DMS53 treated with DMSO at 0.1 percent for 48 hours (cell line): ENCODE results near the gene SCUBE1.

Experiments
- DNase-seq: peaks from one replicate; lab custom pipeline; 2025; ENCODE audit not compliant: unreplicated experiment; lab: John Stamatoyannopoulos, UW

SCUBE1 gene

GRCh38 chr22:43262990-43263644 is 80.1 kb downstream of the SCUBE1 start:
- DNase-seq: no peak

GRCh38 chr22:43260331-43261231 is 82.6 kb downstream of the SCUBE1 start:
- no peak for DNase-seq

DNA sequence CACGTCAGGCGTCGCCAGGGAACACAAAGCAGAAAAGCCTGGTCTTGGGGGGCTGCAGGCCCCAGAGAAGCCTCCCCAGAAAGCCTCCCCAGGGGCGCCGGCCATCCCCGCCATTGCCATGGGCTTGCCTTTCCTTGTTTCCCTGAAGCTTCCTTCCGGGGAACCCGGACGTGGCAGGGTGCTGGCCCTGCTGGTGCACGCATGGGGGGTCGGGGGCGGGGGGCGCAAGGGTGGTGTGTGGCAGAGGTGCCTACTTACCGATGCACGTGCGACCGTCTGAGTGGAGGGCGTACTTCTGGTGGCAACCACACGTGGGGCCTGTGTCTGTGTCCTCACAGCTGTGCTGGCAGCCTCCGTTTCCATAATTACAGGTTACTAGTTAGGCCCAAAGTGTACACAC is 85.2 kb downstream of the SCUBE1 start:
- DNase-seq: no peak

DNA sequence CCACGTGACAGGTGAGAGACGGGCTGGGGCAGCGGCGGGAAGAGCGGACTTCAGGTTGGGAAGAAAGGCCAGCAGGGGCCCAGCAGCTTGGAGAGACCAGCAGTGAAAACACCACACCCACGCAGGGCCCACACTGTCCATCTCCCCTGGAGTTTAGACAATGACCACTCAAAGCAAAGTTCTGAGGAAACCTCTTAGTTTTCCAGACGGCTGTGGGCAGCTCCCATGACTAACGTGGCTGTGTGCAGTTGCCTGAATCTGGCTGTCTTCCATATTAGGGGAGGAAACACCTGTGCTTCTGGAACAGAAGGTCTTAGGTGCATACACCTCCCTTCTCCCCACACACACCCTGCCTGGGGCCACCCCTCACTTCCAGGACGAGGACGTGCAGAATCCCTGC is 85.6 kb downstream of the SCUBE1 start:
- DNase-seq: no peak

DNA sequence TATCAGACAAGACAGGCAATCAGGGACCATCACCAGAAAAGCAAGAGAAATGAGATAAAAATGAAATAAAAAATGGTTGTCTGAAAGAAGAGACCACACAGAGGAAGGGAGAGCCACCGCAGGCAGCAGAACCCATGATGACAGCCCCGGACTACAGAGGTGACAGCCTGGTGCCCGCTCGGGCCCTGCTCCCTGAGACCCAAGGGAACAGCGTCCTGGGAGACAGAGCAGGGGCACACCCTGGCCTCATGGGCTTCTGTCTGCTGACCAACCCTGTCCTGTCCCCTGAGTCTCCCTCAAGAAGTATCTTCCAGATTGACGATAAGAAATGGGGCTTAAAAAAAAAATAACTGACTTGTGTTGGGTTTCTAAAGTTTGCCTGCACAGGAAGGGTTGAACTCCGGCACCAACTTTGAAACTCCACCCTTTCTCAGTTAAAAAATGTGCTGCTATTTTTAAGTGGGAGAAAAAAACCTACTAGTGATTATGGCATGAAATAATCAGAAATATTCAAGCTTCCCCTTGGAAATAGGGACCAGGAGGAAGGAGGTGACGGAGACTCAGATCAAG is 86.1 kb downstream of the SCUBE1 start:
- DNase-seq: no peak

GRCh38 chr22:43256569-43256968 is 86.6 kb downstream of the SCUBE1 start:
- no peak for DNase-seq

GRCh38 chr22:43255299-43255698 is 87.9 kb downstream of the SCUBE1 start:
- DNase-seq: no peak

- DNase-seq: no peak
These were observed 89.3 kb downstream of the SCUBE1 start for GRCh38 chr22:43253839-43254238.

DNA sequence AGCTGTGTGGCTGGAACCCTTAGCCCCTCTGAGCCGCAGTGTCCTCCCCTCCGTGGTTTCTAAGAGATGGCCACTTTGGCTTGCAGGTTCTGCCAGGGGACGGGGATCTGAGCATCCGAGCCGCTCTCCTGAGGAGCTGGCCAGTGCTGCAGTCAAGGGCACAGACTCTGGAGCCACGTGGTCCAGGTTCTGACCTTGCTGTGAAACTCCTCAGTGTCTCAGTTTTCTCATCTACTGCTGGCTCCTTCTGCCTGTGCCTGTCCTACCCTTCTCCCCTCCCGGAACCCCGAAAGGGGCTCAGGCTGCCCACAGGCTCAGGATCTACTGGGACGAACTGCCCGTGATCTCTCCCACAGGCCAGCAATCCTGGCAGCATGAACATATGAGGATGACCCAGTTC is 90.9 kb downstream of the SCUBE1 start:
- DNase-seq: no peak

DNA sequence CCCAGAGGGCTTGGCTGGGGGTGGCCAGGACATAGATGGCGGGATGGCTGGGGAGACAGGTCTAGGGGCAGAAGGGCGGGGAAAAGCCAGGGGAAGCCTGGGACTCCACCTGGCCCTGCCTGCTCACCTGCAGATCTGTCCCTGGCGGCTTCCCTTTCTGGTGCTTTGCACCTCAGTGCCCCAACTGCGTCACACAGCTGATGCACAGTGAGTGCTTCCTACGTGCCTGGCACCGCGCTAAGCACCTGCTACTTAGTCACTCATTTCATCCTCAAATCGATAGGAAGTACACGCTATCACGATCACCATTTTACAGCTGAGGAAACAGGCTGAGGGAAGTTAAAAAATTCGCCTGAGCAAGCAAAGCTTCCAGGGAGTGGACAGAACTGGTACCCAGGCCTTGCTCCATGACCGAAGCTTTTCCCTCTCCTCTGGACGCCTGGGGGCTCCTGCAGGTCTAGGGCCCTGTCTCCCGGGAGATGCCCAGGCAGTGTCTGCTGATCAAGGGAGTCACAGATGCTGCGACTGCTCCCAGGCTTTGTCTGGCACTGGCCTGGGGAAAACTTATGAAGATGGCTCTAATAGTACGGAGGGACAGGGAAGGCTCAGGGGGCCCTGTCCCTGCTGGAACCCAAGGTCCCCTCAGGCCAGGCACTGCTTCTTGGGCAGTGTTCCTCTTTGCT is 93.2 kb downstream of the SCUBE1 start:
- DNase-seq: no peak

DNA sequence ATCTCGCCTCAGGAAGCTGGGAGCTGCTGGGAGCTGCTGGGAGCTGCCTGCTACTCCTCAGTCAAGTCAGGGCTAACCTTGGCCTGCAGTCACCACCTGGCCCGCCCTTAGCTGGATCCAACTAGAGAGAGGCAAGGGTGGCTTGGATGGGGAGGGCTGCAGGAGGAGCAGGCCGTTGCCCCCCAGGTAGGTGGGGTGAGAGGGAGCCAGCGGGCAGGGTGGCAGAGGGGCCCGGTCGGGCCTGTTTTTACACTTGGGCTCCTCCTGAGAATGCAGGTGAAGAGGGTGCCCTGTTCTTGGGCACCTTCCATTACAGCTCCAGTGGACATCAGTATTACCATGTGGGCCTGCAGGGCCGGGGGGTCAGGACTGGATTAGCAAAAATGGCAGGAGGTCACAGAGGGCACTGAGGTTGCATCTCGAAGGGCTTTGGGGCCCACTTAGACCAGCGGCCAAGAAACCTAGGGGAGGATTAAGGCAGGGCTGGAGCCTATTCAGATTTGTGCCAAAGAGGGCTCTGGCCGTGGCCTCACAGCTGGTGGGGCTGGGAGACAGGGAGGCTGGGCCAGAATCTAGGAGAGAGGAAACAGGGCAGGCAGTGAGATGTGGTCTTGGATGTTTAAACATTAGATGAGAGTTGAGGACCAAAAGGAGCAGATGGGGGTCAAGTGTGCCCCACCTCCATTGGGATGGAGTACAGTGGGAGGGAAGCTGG is 95.5 kb downstream of the SCUBE1 start:
- DNase-seq: no peak

- no peak for DNase-seq
These were observed 97.0 kb downstream of the SCUBE1 start for GRCh38 chr22:43246188-43246587.

DNA sequence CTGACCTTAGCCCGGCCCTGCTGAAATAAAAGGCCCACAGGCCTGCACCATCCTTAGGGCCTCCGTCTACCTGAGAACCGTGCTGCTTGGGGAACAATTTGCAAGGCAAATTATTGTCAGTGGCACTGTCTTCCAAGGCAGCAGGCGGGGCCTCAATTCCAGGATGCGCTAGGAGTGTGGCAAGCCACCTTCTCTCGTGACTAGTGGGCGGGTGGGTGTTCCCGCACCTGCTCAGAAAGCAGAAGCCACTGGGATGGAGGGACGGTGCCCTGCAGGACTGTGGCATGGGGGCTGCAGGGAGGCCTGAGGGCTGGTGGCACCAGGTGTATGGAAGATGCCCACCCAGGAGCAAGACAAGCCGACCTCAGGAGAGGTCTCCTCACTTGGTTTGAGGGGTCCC is 97.5 kb downstream of the SCUBE1 start:
- no peak for DNase-seq

DNA sequence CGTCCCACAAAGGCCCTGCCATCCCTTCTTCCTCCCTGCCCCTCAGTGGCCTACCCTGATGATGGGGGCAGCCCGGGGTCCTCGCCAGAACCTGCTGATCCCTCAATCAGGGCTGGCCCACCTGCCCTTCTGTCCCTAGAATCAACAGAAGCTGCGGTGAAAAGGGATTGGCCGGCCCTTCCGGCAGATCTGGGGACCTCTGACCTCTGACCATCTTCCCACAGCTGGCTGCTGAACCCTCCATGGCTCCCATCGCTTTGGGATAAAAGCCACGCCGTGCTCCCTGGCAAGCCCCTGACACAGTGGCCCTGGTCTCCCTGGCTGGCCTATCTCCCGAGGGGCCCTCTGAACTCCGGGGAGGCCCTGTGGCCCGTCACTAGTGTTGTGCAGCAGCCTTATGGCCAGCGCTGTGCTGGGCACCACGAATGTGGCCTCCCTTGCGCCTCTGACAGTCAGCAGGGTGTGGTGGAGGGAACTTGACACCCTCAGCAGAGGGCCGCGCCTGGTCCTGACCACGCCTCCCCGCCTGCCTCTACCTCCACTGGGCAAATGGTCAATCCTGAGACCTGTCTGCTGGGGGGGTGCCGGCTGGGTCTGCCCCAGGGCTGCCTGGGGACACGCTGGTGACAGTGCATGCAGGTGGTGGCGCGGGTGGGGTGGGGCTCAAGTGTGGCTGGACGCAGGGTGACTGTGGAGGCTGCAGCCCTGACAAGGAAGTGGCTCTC is 98.2 kb downstream of the SCUBE1 start:
- DNase-seq: no peak

DNA sequence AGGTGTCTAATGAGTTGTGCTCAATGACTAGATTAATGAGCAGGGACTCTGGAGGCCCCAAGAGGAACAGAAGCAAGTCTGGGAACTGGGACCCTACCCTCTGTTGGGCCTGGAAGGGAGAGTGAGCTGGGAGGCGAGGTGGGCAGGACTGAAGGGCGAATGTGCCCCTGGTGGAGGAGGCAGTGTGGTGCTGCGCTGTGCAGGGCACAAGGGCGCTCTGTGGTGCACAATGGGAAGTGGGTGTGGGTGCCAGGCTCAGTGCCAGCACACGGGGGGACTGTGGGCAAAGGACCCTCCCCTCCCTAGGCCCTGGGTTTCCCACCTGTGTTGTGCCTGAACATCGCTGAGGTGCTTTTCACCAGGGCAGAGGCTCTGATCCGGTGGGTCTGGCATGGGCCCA is 98.8 kb downstream of the SCUBE1 start:
- no peak for DNase-seq

GRCh38 chr22:43243324-43243723 is 99.8 kb downstream of the SCUBE1 start:
- DNase-seq: no peak

DNA sequence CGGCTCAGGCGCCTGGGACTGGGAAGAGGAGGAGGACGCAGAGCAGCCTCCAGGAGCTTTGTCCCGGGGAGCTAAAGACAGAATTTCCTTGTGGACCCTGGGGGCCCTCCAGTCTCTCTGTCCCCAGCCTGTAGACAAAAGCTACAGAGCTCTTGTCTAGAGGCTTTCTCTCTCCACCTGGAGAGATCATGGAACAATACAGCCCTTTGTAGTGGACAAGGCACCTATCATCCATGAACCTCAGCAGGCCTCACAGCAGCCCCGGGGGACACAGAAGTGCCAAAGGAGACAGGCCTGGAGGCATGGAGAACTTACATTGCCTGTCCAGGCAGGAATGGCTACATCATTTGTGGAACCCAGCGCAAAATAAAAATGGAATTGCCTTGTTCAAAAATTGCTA is 100.5 kb downstream of the SCUBE1 start:
- DNase-seq: no peak

DNA sequence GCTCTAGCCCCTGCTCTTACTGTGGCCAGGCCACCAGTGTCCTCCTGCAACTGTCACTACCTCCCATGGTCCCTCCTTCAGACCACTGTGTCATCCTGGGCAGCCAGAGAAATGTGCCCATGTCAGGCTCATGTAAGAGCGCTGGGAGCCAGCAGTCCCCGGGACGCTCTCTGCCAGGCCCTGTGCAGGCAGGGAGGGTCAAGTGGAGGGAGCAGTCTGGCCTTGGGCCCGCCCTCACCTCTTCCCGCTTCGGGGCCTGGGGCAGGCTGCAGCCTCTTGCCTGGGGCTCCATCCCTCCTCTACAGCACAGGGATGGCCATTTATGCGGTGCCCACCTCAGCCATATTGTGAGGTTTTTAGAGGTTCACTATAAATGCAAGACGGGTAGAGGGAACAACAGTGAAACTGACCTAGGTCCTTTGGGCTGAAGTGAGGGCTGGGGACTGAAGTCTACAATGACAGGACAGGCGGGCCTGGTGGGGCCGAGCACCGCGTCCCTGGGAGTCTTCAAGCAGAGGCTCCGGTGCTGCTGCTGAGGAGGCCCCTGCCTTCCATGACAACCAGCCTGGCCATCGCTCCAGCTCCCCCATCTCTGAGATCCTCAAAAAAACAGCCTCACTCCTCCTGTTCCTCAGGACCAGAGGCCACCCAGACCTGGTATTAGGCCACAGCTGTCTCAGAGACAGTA is 101.3 kb downstream of the SCUBE1 start:
- no peak for DNase-seq

- DNase-seq: no peak
These were observed 102.0 kb downstream of the SCUBE1 start for GRCh38 chr22:43241138-43241597.

- no peak for DNase-seq
These were observed 102.6 kb downstream of the SCUBE1 start for GRCh38 chr22:43240614-43241013.
